Mesendoderm (in vitro differentiated cells): ENCODE results near the gene DPYD.

ENCODE experiments used
- DNase-seq: peaks from one replicate; pipeline ENCODE4 v3.0.0; 2013
- H2AK5ac ChIP-seq: 2 replicates; pipeline ENCODE4 v1.6.1; 2013; ENCODE audit warnings: low read length, inconsistent platforms
- H2BK120ac ChIP-seq: 2 replicates; pipeline ENCODE4 v1.6.1; 2013; ENCODE audit warnings: low read depth, mild to moderate bottlenecking, low read length, moderate library complexity, mixed read lengths
- H2BK15ac ChIP-seq: replicated peaks from 2 replicates; pipeline ENCODE4 v1.6.1; 2013; ENCODE audit warnings: low read depth, mild to moderate bottlenecking, moderate library complexity
- H2BK5ac ChIP-seq: 2 replicates; pipeline ENCODE4 v1.6.1; 2013; ENCODE audit warnings: low read length, inconsistent platforms
- H3K18ac ChIP-seq: 2 replicates; pipeline ENCODE4 v1.6.1; 2013; ENCODE audit warnings: mild to moderate bottlenecking, low read length, mixed read lengths
- H3K23ac ChIP-seq: one replicate; pipeline ENCODE4 v1.6.1; 2013; ENCODE audit warnings: low read length
- H3K27ac ChIP-seq: 2 replicates; pipeline ENCODE4 v1.5.1; 2013; ENCODE audit warnings: low read depth, mild to moderate bottlenecking, inconsistent platforms, low read length, moderate library complexity
- H3K27me3 ChIP-seq: 2 replicates; pipeline ENCODE4 v1.6.1; 2013; ENCODE audit warnings: low read length, control low read depth, mild to moderate bottlenecking, inconsistent platforms; ENCODE audit not compliant: insufficient read depth, poor library complexity
- H3K36me3 ChIP-seq: 2 replicates; pipeline ENCODE4 v1.6.1; 2013; ENCODE audit warnings: low read length, inconsistent platforms; ENCODE audit not compliant: control insufficient read depth, insufficient read depth
- H3K4ac ChIP-seq: one replicate; pipeline ENCODE4 v1.6.1; 2013; ENCODE audit warnings: low read depth, mild to moderate bottlenecking, low read length, moderate library complexity
- H3K4me1 ChIP-seq: 2 replicates; pipeline ENCODE4 v1.6.1; 2013; ENCODE audit warnings: low read depth, low read length, inconsistent platforms; ENCODE audit not compliant: control insufficient read depth
- H3K4me2 ChIP-seq: 2 replicates; pipeline ENCODE4 v1.6.1; 2013; ENCODE audit warnings: low read length
- H3K4me3 ChIP-seq: 2 replicates; pipeline ENCODE4 v1.5.1; 2013; ENCODE audit warnings: mild to moderate bottlenecking, low read length
- H3K56ac ChIP-seq: one replicate; pipeline ENCODE4 v1.6.1; 2013; ENCODE audit warnings: low read length
- H3K79me1 ChIP-seq: 2 replicates; pipeline ENCODE4 v1.6.1; 2013; ENCODE audit warnings: low read length, inconsistent platforms
- H3K79me2 ChIP-seq: 2 replicates; pipeline ENCODE4 v1.6.1; 2013; ENCODE audit warnings: mild to moderate bottlenecking, low read length; ENCODE audit not compliant: control insufficient read depth, insufficient read depth
- H3K9ac ChIP-seq: 2 replicates; pipeline ENCODE4 v1.6.1; 2013; ENCODE audit warnings: low read length, inconsistent platforms
- H4K5ac ChIP-seq: one replicate; pipeline ENCODE4 v1.6.1; 2013; ENCODE audit warnings: low read length
- H4K8ac ChIP-seq: one replicate; pipeline ENCODE4 v1.6.1; 2013; ENCODE audit warnings: low read depth, mild to moderate bottlenecking, control low read depth, low read length, moderate library complexity
- WGBS: extraction: QIAGEN DNeasy Blood & Tissue Kit; methylation state at CpG from one replicate; pipeline ENCODE4 v1.1.7; 2013; ENCODE audit warnings: low lambda C conversion rate, missing lambda C conversion rate; ENCODE audit not compliant: insufficient coverage; ENCODE audit errors: extremely low coverage; 5-methylcytosine and 5-hydroxymethylcytosine counted together

DPYD gene

DNA sequence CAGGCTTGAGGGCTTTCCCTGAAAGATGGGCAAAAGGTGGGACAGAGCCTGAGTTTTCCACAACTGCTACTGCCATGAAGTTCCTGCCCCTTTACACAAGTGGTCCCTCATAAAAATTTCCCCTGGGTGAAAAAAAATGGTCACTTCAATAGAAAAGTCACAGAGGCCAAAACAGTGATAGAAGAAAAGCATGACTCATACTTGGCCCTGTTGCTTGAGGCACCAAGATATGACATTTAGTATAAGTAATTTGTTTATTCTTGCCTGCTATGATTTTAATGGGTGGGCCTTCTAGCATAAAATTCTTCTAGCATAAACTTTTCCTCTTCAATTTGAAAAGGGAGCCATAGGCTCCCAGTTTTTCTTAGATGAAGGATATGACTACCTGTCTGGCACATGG is 280.2 kb downstream of the DPYD start:
- Histone ChIP-seq H4K5ac (no peak overlapping the region), H3K9ac (no peak overlapping the region), H3K4me1 (no peaks in the 10 kb centered on the region), H2BK15ac (no peak overlapping the region), H3K23ac (no peak overlapping the region), H3K4me2 (no peak overlapping the region), H2BK5ac (no peak overlapping the region), H3K79me2 (no peaks in the 10 kb centered on the region), H3K36me3 (no peaks in the 10 kb centered on the region), H2BK120ac (no peak overlapping the region), H3K27me3 (no peaks in the 10 kb centered on the region), H3K18ac (no peak overlapping the region), H3K79me1 (no peaks in the 10 kb centered on the region), H3K4ac (no peak overlapping the region), H4K8ac (no peak overlapping the region), H3K27ac (no peak overlapping the region), H3K4me3 (no peak overlapping the region), H2AK5ac (no peak overlapping the region), H3K56ac (no peak overlapping the region)
- DNase-seq, result no peak

- no peak for DNase-seq
- Histone ChIP-seq H3K4me2 (no peak overlapping the region), H3K18ac (no peak overlapping the region), H2BK5ac (no peak overlapping the region), H3K56ac (no peak overlapping the region), H2BK15ac (no peak overlapping the region), H3K4me1 (peaks cover 3% of the 10 kb centered on the region), H3K36me3 (no peaks in the 10 kb centered on the region), H2AK5ac (no peak overlapping the region), H3K4me3 (no peak overlapping the region), H3K23ac (no peak overlapping the region), H3K79me1 (no peaks in the 10 kb centered on the region), H4K5ac (no peak overlapping the region), H3K4ac (no peak overlapping the region), H3K27ac (no peak overlapping the region), H3K9ac (no peak overlapping the region), H4K8ac (no peak overlapping the region), H2BK120ac (no peak overlapping the region), H3K27me3 (no peaks in the 10 kb centered on the region), H3K79me2 (no peaks in the 10 kb centered on the region)
These were observed 283.9 kb downstream of the DPYD start for GRCh38 chr1:97636941-97637340.

DNA sequence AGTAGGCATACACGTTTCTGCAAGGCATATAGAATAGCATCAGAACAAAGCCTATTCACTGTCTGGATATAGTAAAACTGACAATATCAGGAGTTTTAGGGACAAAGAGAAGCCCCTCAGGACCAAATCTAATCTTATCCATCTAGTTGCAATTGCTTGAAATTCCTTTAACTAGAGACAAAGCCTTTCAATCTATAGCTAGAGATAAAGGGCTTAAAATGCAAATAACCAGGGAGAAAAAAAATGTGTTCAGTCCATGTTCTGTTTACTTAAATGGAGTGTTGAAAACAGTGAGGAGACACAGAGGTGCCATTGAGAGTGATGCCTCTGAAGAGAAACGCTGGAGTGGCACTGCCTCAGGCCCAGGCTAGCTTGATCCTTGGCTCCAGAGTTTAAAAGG is 286.1 kb downstream of the DPYD start:
- DNase-seq, result peak; percentile 69
- Histone ChIP-seq H3K4me3 (no peak overlapping the region), H4K5ac (no peak overlapping the region), H3K4me1 (peaks cover 3% of the 10 kb centered on the region), H2BK5ac (peak overlapping the region; percentile 65), H2BK120ac (no peak overlapping the region), H3K4ac (peak overlapping the region; percentile 31), H3K27ac (no peak overlapping the region), H3K36me3 (no peaks in the 10 kb centered on the region), H3K79me2 (no peaks in the 10 kb centered on the region), H3K27me3 (no peaks in the 10 kb centered on the region), H2BK15ac (no peak overlapping the region), H3K9ac (no peak overlapping the region), H3K56ac (no peak overlapping the region), H4K8ac (no peak overlapping the region), H3K79me1 (no peaks in the 10 kb centered on the region), H3K23ac (no peak overlapping the region), H3K4me2 (no peak overlapping the region), H3K18ac (no peak overlapping the region), H2AK5ac (no peak overlapping the region)
- WGBS, result no CpG with 5 or more reads among the region's 2 CpGs

GRCh38 chr1:97632776-97633175 is 288.1 kb downstream of the DPYD start:
- Histone ChIP-seq H3K4ac (no peak overlapping the region), H2AK5ac (no peak overlapping the region), H2BK15ac (no peak overlapping the region), H3K27ac (no peak overlapping the region), H3K23ac (no peak overlapping the region), H3K79me2 (no peaks in the 10 kb centered on the region), H2BK120ac (no peak overlapping the region), H3K4me2 (no peak overlapping the region), H3K4me1 (peaks cover 3% of the 10 kb centered on the region), H4K8ac (no peak overlapping the region), H4K5ac (no peak overlapping the region), H3K27me3 (no peaks in the 10 kb centered on the region), H3K9ac (no peak overlapping the region), H3K18ac (no peak overlapping the region), H3K56ac (no peak overlapping the region), H3K4me3 (no peak overlapping the region), H3K79me1 (no peaks in the 10 kb centered on the region), H2BK5ac (no peak overlapping the region), H3K36me3 (no peaks in the 10 kb centered on the region)
- WGBS, result no CpG with 5 or more reads among the region's 2 CpGs
- DNase-seq, result no peak

- no peak overlapping the region for H3K23ac ChIP-seq
- H3K4ac ChIP-seq, result no peak overlapping the region
- H3K27ac ChIP-seq, result no peak overlapping the region
- no peaks in the 10 kb centered on the region for H3K79me1 ChIP-seq
- H3K27me3 ChIP-seq, result no peaks in the 10 kb centered on the region
- H2BK5ac ChIP-seq, result no peak overlapping the region
- no peak overlapping the region for H4K8ac ChIP-seq
- H3K9ac ChIP-seq, result no peak overlapping the region
- no peaks in the 10 kb centered on the region for H3K79me2 ChIP-seq
- H3K18ac ChIP-seq, result no peak overlapping the region
- H3K4me1 ChIP-seq, result peaks cover 3% of the 10 kb centered on the region
- H2BK120ac ChIP-seq, result no peak overlapping the region
- no peak overlapping the region for H2BK15ac ChIP-seq
- no peak overlapping the region for H3K56ac ChIP-seq
- no peak for DNase-seq
- H3K36me3 ChIP-seq, result no peaks in the 10 kb centered on the region
- WGBS, result no CpG with 5 or more reads among the region's 4 CpGs
- H3K4me2 ChIP-seq, result no peak overlapping the region
- no peak overlapping the region for H2AK5ac ChIP-seq
- no peak overlapping the region for H3K4me3 ChIP-seq
- no peak overlapping the region for H4K5ac ChIP-seq
These were observed 288.8 kb downstream of the DPYD start for GRCh38 chr1:97632075-97632474.

DNA sequence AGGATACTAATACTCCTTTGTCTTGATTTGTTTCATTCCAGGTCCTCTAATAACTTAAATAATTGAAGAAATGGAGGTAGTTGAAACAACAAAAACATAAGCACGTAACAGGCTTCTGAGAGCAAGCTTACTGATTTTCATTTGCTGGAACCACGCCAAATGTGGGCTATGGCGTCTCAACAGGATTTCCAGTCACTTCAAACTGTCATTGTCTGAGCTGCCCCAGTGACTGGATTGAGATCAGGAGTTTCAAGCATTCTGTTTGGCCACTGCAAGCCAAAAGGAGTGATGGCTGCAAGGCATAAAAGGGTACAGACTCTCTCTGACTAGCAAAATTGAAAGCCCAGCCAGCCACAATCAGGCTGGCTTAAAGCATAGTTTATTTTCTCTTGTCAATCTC is 289.9 kb downstream of the DPYD start:
- no peaks in the 10 kb centered on the region for H3K27me3 ChIP-seq
- H3K27ac ChIP-seq, result no peak overlapping the region
- no peaks in the 10 kb centered on the region for H3K79me1 ChIP-seq
- H2AK5ac ChIP-seq, result no peak overlapping the region
- no peak overlapping the region for H3K56ac ChIP-seq
- H3K18ac ChIP-seq, result no peak overlapping the region
- no peak overlapping the region for H2BK15ac ChIP-seq
- H2BK5ac ChIP-seq, result no peak overlapping the region
- WGBS, result no CpG with 5 or more reads among the region's 3 CpGs
- H3K79me2 ChIP-seq, result no peaks in the 10 kb centered on the region
- H3K23ac ChIP-seq, result no peak overlapping the region
- no peak overlapping the region for H3K4me2 ChIP-seq
- no peak for DNase-seq
- no peak overlapping the region for H2BK120ac ChIP-seq
- H4K5ac ChIP-seq, result no peak overlapping the region
- no peak overlapping the region for H3K9ac ChIP-seq
- no peak overlapping the region for H3K4me3 ChIP-seq
- peaks cover 3% of the 10 kb centered on the region for H3K4me1 ChIP-seq
- no peak overlapping the region for H4K8ac ChIP-seq
- no peaks in the 10 kb centered on the region for H3K36me3 ChIP-seq
- no peak overlapping the region for H3K4ac ChIP-seq
